H9 (cell line): Measurements from ENCODE around the gene NDST1. TPM values are rescaled to one million over a fixed set of nuclear protein-coding genes. Genes with fewer than 3 reads are reported as not detected.

ENCODE experiments used
- DNase-seq: peaks from one replicate; pipeline ENCODE4 v3.0.0-alpha.2; 2017
- H2AFZ ChIP-seq: one replicate; pipeline ENCODE4 v1.6.1; 2013; ENCODE audit warnings: mild to moderate bottlenecking, low read length, control low read depth, moderate library complexity
- H2AK5ac ChIP-seq: 2 replicates; pipeline ENCODE4 v1.6.1; 2013; ENCODE audit warnings: low read length, control low read depth, mixed read lengths; ENCODE audit not compliant: insufficient read length
- H2BK120ac ChIP-seq: one replicate; pipeline ENCODE4 v1.6.1; 2013; ENCODE audit warnings: low read depth, mild to moderate bottlenecking, low read length, control low read depth, inconsistent platforms; ENCODE audit not compliant: poor library complexity, severe bottlenecking
- H2BK12ac ChIP-seq: 2 replicates; pipeline ENCODE4 v1.6.1; 2013; ENCODE audit warnings: low read length, control low read depth, mixed read lengths, low read depth; ENCODE audit not compliant: insufficient read length
- H2BK15ac ChIP-seq: 2 replicates; pipeline ENCODE4 v1.6.1; 2013; ENCODE audit warnings: low read depth, low read length, control low read depth
- H2BK20ac ChIP-seq: one replicate; pipeline ENCODE4 v1.6.1; 2013; ENCODE audit warnings: low read depth, mild to moderate bottlenecking, low read length, control low read depth, inconsistent platforms; ENCODE audit not compliant: poor library complexity, severe bottlenecking
- H2BK5ac ChIP-seq: 2 replicates; pipeline ENCODE4 v1.6.1; 2013; ENCODE audit warnings: low read length, control low read depth, mixed read lengths; ENCODE audit not compliant: insufficient read length
- H3K14ac ChIP-seq: 2 replicates; pipeline ENCODE4 v1.6.1; 2013; ENCODE audit warnings: low read length, control low read depth; ENCODE audit not compliant: insufficient read depth
- H3K18ac ChIP-seq: 2 replicates; pipeline ENCODE4 v1.6.1; 2013; ENCODE audit warnings: low read depth, mild to moderate bottlenecking, mixed read lengths, low read length, control low read depth; ENCODE audit not compliant: insufficient read length
- H3K23ac ChIP-seq: 2 replicates; pipeline ENCODE4 v1.6.1; 2013; ENCODE audit warnings: low read length, control low read depth, mixed read lengths, low read depth; ENCODE audit not compliant: insufficient read length
- H3K23me2 ChIP-seq: 2 replicates; pipeline ENCODE4 v1.6.1; 2013; ENCODE audit warnings: low read depth, mild to moderate bottlenecking, mixed read lengths, low read length, control low read depth; ENCODE audit not compliant: insufficient read length, poor library complexity, severe bottlenecking
- H3K27ac ChIP-seq: 2 replicates; pipeline ENCODE4 v1.5.1; 2013; ENCODE audit warnings: low read length, control low read depth, mixed read lengths, low read depth; ENCODE audit not compliant: insufficient read length
- H3K27me3 ChIP-seq: 2 replicates; pipeline ENCODE4 v1.6.1; 2013; ENCODE audit warnings: low read length, control low read depth, inconsistent platforms; ENCODE audit not compliant: insufficient read depth
- H3K4ac ChIP-seq: 2 replicates; pipeline ENCODE4 v1.6.1; 2013; ENCODE audit warnings: low read depth, mild to moderate bottlenecking, control low read depth, inconsistent platforms, low read length, moderate library complexity
- H3K4me1 ChIP-seq: 2 replicates; pipeline ENCODE4 v1.6.1; 2013; ENCODE audit warnings: low read length, control low read depth, inconsistent platforms; ENCODE audit not compliant: insufficient read depth
- H3K4me2 ChIP-seq: 2 replicates; pipeline ENCODE4 v1.6.1; 2013; ENCODE audit warnings: low read length, control low read depth, mixed read lengths; ENCODE audit not compliant: insufficient read length, insufficient read depth
- H3K56ac ChIP-seq: 2 replicates; pipeline ENCODE4 v1.6.1; 2013; ENCODE audit warnings: low read depth, mild to moderate bottlenecking, mixed read lengths, low read length, control low read depth; ENCODE audit not compliant: insufficient read length
- H3K79me1 ChIP-seq: 2 replicates; pipeline ENCODE4 v1.6.1; 2013; ENCODE audit warnings: low read depth, mild to moderate bottlenecking, moderate library complexity, low read length, control low read depth, inconsistent platforms; ENCODE audit not compliant: insufficient read depth, poor library complexity, severe bottlenecking
- H3K79me2 ChIP-seq: 2 replicates; pipeline ENCODE4 v1.6.1; 2013; ENCODE audit warnings: low read length, control low read depth, inconsistent platforms; ENCODE audit not compliant: insufficient read depth
- H3K9ac ChIP-seq: 2 replicates; pipeline ENCODE4 v1.6.1; 2013; ENCODE audit warnings: low read length, control low read depth, mixed read lengths; ENCODE audit not compliant: insufficient read length; ENCODE audit errors: extremely low read depth
- H3K9me3 ChIP-seq: one replicate; pipeline ENCODE4 v1.6.1; 2013; ENCODE audit warnings: low read depth, low read length, inconsistent platforms; ENCODE audit not compliant: control insufficient read depth
- H3T11ph ChIP-seq: one replicate; pipeline ENCODE4 v1.6.1; 2013; ENCODE audit warnings: mild to moderate bottlenecking, low read length, control low read depth, inconsistent platforms
- H4K20me1 ChIP-seq: one replicate; pipeline ENCODE4 v1.6.1; 2013; ENCODE audit not compliant: control insufficient read depth, insufficient read length, insufficient read depth
- H4K5ac ChIP-seq: 2 replicates; pipeline ENCODE4 v1.6.1; 2013; ENCODE audit warnings: low read depth, mild to moderate bottlenecking, mixed read lengths, low read length, control low read depth; ENCODE audit not compliant: insufficient read length
- H4K8ac ChIP-seq: replicated peaks from 2 replicates; pipeline ENCODE4 v1.6.1; 2013; ENCODE audit warnings: low read length, control low read depth, mixed read lengths, low read depth; ENCODE audit not compliant: insufficient read length
- H4K91ac ChIP-seq: 2 replicates; pipeline ENCODE4 v1.6.1; 2013; ENCODE audit warnings: low read depth, mild to moderate bottlenecking, moderate library complexity, mixed read lengths, low read length, control low read depth; ENCODE audit not compliant: insufficient read length
- H3K27ac Mint-ChIP-seq, 3 experiments: 2 replicates in 2 of 3; 3 replicates in 1 of 3; pipeline ENCODE4 v1.8.0; 2020 to 2021; ENCODE audit warnings: mixed read lengths in 3 of 3, mild to moderate bottlenecking in 1 of 3, moderate library complexity in 1 of 3
- H3K27me3 Mint-ChIP-seq: 2 replicates; pipeline ENCODE4 v1.8.0; 2021; ENCODE audit warnings: low read depth, mild to moderate bottlenecking, moderate library complexity, mixed read lengths
- H3K36me3 Mint-ChIP-seq, 3 experiments: 2 replicates in 2 of 3; 3 replicates in 1 of 3; pipeline ENCODE4 v1.8.0; 2020 to 2021; ENCODE audit warnings: low read depth in 3 of 3, mixed read lengths in 3 of 3; ENCODE audit not compliant: insufficient read depth in 1 of 3
- H3K4me1 Mint-ChIP-seq, 2 experiments: 2 replicates each; pipeline ENCODE4 v1.8.0; 2020; ENCODE audit warnings: mixed read lengths in 2 of 2
- H3K4me3 Mint-ChIP-seq, 2 experiments: 2 replicates in 1 of 2; 3 replicates in 1 of 2; pipeline ENCODE4 v1.8.0; 2020 to 2021; ENCODE audit warnings: mild to moderate bottlenecking in 2 of 2, mixed read lengths in 2 of 2, moderate library complexity in 1 of 2
- H3K9me3 Mint-ChIP-seq, 2 experiments: 2 replicates in 1 of 2; 3 replicates in 1 of 2; pipeline ENCODE4 v1.8.0; 2020; ENCODE audit warnings: mild to moderate bottlenecking in 2 of 2, mixed read lengths in 2 of 2, moderate library complexity in 1 of 2
- WGBS: extraction: QIAGEN DNeasy Blood & Tissue Kit; methylation state at CpG from one replicate; pipeline ENCODE4 v1.1.7; 2013; ENCODE audit warnings: missing lambda C conversion rate, low lambda C conversion rate, mixed read lengths; ENCODE audit not compliant: insufficient read length; ENCODE audit errors: extremely low coverage; 5-methylcytosine and 5-hydroxymethylcytosine counted together
- total RNA-seq: library from RNA; stranded (reverse); gene quantifications from 2 replicates; pipeline ENCODE4 v1.2.1, GENCODE V29; 2021
- TF ChIP-seq, protein P1 (sequence below): fragments of 200-600 bp; sonication (generic); conservative IDR thresholded peaks from 3 replicates; pipeline ENCODE4 v1.8.0; 2021; ENCODE audit warnings: antibody characterized with exemption, mild to moderate bottlenecking

NDST1 gene
- total RNA-seq, 1 experiment from 2014 or later, result 65.5 TPM

DNA sequence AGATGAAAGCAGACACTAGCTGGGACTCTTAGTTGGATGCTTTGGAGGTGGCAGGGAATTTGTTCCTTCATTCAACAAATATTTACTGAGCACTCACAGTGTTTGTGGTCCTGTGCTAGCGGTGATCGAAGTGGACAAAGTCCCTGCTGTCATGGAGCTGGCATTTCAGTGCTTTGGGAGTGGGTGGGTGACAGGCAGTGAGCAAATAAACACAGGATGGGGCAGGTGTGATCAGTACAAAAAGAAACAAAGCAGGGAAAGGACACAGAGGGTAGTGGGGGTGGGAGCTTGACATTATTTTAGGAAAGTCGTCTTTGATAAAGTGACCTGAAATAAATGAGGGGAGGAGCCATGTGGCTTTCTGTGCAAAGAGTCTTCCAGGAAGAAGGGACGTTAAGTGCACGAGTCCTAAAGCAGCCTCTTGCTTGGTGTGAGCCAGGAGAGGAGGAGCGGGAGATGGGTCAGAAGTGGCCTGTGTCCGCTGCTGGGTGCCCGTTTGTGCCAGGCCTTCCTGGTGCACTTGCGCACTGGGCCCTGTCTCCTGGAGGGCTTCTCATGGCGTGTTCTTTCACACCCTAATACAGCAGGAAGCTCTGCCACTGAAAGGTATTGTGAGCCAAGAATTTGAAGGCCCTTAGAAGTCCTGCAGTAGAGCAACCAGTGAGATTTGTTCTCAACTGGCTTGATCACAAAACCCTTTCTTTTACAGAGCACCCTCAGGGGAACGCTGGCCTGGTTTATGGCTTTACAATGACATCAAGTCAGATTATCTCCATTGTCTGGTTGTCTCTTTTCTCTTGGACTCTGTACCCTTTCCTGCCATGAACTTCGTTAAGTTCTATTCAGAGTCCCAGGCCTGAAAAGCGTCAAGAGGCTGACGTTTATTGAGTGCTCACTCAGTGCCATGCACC lies 14.8 kb downstream of the NDST1 start:
- no peaks in the 10 kb centered on the region; the same call in 1 of the 2 replicates for H3K79me2 ChIP-seq
- no peak overlapping the region for H3K4me2 ChIP-seq
- no peak overlapping the region for H2AFZ ChIP-seq
- H3K23me2 ChIP-seq, result peaks cover 3% of the 10 kb centered on the region
- no peaks in the 10 kb centered on the region for H3K9me3 ChIP-seq
- no peak overlapping the region for H2AK5ac ChIP-seq
- Mint-ChIP-seq H3K9me3 (no peaks in the 10 kb centered on the region), H3K27me3 (no peaks in the 10 kb centered on the region; the same call in 1 of the 2 replicates), H3K4me1 (peaks cover 40 to 48% of the 10 kb centered on the region in 2 experiments), H3K4me3 (no peak overlapping the region), H3K36me3 (peaks cover 2 to 20% (median 13%) of the 10 kb centered on the region in 3 experiments; a peak in 6 of 7 replicates), H3K27ac (peak overlapping the region; percentile 8 to 78 (median 45); a peak in 5 of 7 replicates)
- no peak overlapping the region for H3K27ac ChIP-seq
- H3K18ac ChIP-seq, result no peak overlapping the region
- H3K79me1 ChIP-seq, result peaks cover 2% of the 10 kb centered on the region
- no peak overlapping the region for H2BK20ac ChIP-seq
- no peak overlapping the region for H2BK15ac ChIP-seq
- H3K27me3 ChIP-seq, result no peaks in the 10 kb centered on the region
- H2BK120ac ChIP-seq, result no peak overlapping the region
- H3K9ac ChIP-seq, result no peak overlapping the region
- H2BK5ac ChIP-seq, result no peak overlapping the region
- TF ChIP-seq, protein P1, sequence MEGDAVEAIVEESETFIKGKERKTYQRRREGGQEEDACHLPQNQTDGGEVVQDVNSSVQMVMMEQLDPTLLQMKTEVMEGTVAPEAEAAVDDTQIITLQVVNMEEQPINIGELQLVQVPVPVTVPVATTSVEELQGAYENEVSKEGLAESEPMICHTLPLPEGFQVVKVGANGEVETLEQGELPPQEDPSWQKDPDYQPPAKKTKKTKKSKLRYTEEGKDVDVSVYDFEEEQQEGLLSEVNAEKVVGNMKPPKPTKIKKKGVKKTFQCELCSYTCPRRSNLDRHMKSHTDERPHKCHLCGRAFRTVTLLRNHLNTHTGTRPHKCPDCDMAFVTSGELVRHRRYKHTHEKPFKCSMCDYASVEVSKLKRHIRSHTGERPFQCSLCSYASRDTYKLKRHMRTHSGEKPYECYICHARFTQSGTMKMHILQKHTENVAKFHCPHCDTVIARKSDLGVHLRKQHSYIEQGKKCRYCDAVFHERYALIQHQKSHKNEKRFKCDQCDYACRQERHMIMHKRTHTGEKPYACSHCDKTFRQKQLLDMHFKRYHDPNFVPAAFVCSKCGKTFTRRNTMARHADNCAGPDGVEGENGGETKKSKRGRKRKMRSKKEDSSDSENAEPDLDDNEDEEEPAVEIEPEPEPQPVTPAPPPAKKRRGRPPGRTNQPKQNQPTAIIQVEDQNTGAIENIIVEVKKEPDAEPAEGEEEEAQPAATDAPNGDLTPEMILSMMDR, result no peak
- no peak overlapping the region for H3K23ac ChIP-seq
- H4K20me1 ChIP-seq, result no peaks in the 10 kb centered on the region
- H3K56ac ChIP-seq, result no peak overlapping the region
- DNase-seq, result no peak
- H4K8ac ChIP-seq, result no peak overlapping the region
- peaks cover 5% of the 10 kb centered on the region; the same call in 1 of the 2 replicates for H3K4me1 ChIP-seq
- no peak overlapping the region for H3K14ac ChIP-seq
- H2BK12ac ChIP-seq, result no peak overlapping the region
- H3T11ph ChIP-seq, result no peak overlapping the region
- no peak overlapping the region for H4K5ac ChIP-seq
- no peak overlapping the region for H4K91ac ChIP-seq
- no CpG with 5 or more reads among the region's 14 CpGs for WGBS
- no peak overlapping the region for H3K4ac ChIP-seq
